NB4 (cell line): ENCODE data around the gene MAPK11.

Experiments
- CTCF ChIP-seq: IDR thresholded peaks from one replicate; pipeline ENCODE4 v1.5.1; 2012; ENCODE audit warnings: low read depth, low read length
- POLR2A ChIP-seq: IDR thresholded peaks from 2 replicates; pipeline ENCODE4 v1.6.1; 2011; ENCODE audit warnings: mild to moderate bottlenecking; ENCODE audit not compliant: insufficient read length; ENCODE audit errors: extremely low read depth

- TF ChIP-seq POLR2A (no peak), CTCF (no peak)
Observed at GRCh38 chr22:50258361-50259292, 11.6 kb downstream of the MAPK11 start.
